Mononuclear cell (primary cell): ENCODE measurements around the gene MRPS18C. TPM values are rescaled to one million over a fixed set of nuclear protein-coding genes. Genes with fewer than 3 reads are reported as not detected.
A peak's percentile ranks its signal among the peaks of the same experiment; 100 is the strongest.

ENCODE experiments used
- H3K27me3 ChIP-seq: 2 replicates; pipeline ENCODE4 v1.6.0; 2011; ENCODE audit warnings: low read length, control low read depth; ENCODE audit not compliant: insufficient read depth
- H3K4me1 ChIP-seq: 2 replicates; pipeline ENCODE4 v1.5.1; 2011; ENCODE audit warnings: mild to moderate bottlenecking, low read length, control low read depth; ENCODE audit not compliant: insufficient read depth
- H3K4me3 ChIP-seq: 2 replicates; pipeline ENCODE4 v1.5.1; 2011; ENCODE audit warnings: mild to moderate bottlenecking, low read length, moderate library complexity
- H3K9me3 ChIP-seq: 2 replicates; pipeline ENCODE4 v1.5.1; 2011; ENCODE audit warnings: low read depth, mild to moderate bottlenecking, control low read depth, low read length
- total RNA-seq: library from RNA; depleted of rRNA; stranded (reverse); fragments of >200 nt; gene quantifications from one replicate; pipeline ENCODE4 v1.2.3, GENCODE V29; 2012

Gene MRPS18C
- 19.4 TPM for total RNA-seq

GRCh38 chr4:83455281-83456183, at the start of gene MRPS18C, which contains the start of gene HELQ:
Gene MRPS18C (plus strand): TSS chr4:83456058. CDS start chr4:83456078, 20 bp downstream.
Gene HELQ (minus strand): TSS chr4:83455823. CDS start chr4:83455693, 130 bp downstream.
- H3K9me3 ChIP-seq = no peaks in the 10 kb centered on the region
- H3K4me1 ChIP-seq = peaks cover 23% of the 10 kb centered on the region
- H3K27me3 ChIP-seq = no peaks in the 10 kb centered on the region
- H3K4me3 ChIP-seq = peak within 1 kb of the TSS; percentile 93

GRCh38 chr4:83408908-83409307, 47.0 kb upstream of the MRPS18C start:
- Histone ChIP-seq H3K4me3 (no peak overlapping the region), H3K27me3 (no peaks in the 10 kb centered on the region), H3K4me1 (no peaks in the 10 kb centered on the region), H3K9me3 (no peaks in the 10 kb centered on the region)

- Histone ChIP-seq H3K4me3 (no peak overlapping the region), H3K4me1 (no peaks in the 10 kb centered on the region), H3K9me3 (no peaks in the 10 kb centered on the region), H3K27me3 (no peaks in the 10 kb centered on the region)
Measured at GRCh38 chr4:83413676-83414075, 42.2 kb upstream of the MRPS18C start.

GRCh38 chr4:83417566-83417965, 38.3 kb upstream of the MRPS18C start:
- H3K4me3 ChIP-seq = no peak overlapping the region
- no peaks in the 10 kb centered on the region for H3K4me1 ChIP-seq
- H3K9me3 ChIP-seq = no peaks in the 10 kb centered on the region
- no peaks in the 10 kb centered on the region for H3K27me3 ChIP-seq

- H3K4me3 ChIP-seq = no peak overlapping the region
- no peaks in the 10 kb centered on the region for H3K4me1 ChIP-seq
- no peaks in the 10 kb centered on the region for H3K27me3 ChIP-seq
- no peaks in the 10 kb centered on the region for H3K9me3 ChIP-seq
Measured at GRCh38 chr4:83418211-83418610, 37.6 kb upstream of the MRPS18C start.

GRCh38 chr4:83431200-83431599, 24.7 kb upstream of the MRPS18C start:
- no peaks in the 10 kb centered on the region for H3K9me3 ChIP-seq
- H3K27me3 ChIP-seq = no peaks in the 10 kb centered on the region
- H3K4me1 ChIP-seq = no peaks in the 10 kb centered on the region
- H3K4me3 ChIP-seq = no peak overlapping the region

GRCh38 chr4:83436680-83437079, 19.2 kb upstream of the MRPS18C start:
- Histone ChIP-seq H3K4me3 (no peak overlapping the region), H3K27me3 (no peaks in the 10 kb centered on the region), H3K4me1 (no peaks in the 10 kb centered on the region), H3K9me3 (no peaks in the 10 kb centered on the region)

GRCh38 chr4:83438719-83439118, 17.1 kb upstream of the MRPS18C start:
- H3K9me3 ChIP-seq = no peaks in the 10 kb centered on the region
- H3K4me1 ChIP-seq = no peaks in the 10 kb centered on the region
- no peaks in the 10 kb centered on the region for H3K27me3 ChIP-seq
- no peak overlapping the region for H3K4me3 ChIP-seq

GRCh38 chr4:83440148-83440814, 15.6 kb upstream of the MRPS18C start:
- H3K27me3 ChIP-seq = no peaks in the 10 kb centered on the region
- no peaks in the 10 kb centered on the region for H3K4me1 ChIP-seq
- no peaks in the 10 kb centered on the region for H3K9me3 ChIP-seq
- no peak overlapping the region for H3K4me3 ChIP-seq

- Histone ChIP-seq H3K4me3 (no peak overlapping the region), H3K9me3 (no peaks in the 10 kb centered on the region), H3K4me1 (no peaks in the 10 kb centered on the region), H3K27me3 (no peaks in the 10 kb centered on the region)
Measured at GRCh38 chr4:83440899-83441298, 15.0 kb upstream of the MRPS18C start.

- no peaks in the 10 kb centered on the region for H3K9me3 ChIP-seq
- no peaks in the 10 kb centered on the region for H3K27me3 ChIP-seq
- H3K4me1 ChIP-seq = peaks cover 2% of the 10 kb centered on the region
- no peak overlapping the region for H3K4me3 ChIP-seq
Measured at GRCh38 chr4:83449009-83449408, 6.8 kb upstream of the MRPS18C start.

GRCh38 chr4:83454686-83455085, 1.2 kb upstream of the MRPS18C start:
- Histone ChIP-seq H3K27me3 (no peaks in the 10 kb centered on the region), H3K9me3 (no peaks in the 10 kb centered on the region), H3K4me1 (peaks cover 23% of the 10 kb centered on the region), H3K4me3 (peak overlapping the region; percentile 93)

GRCh38 chr4:83456184-83456501, 285 bp downstream of the MRPS18C start:
- H3K9me3 ChIP-seq = no peaks in the 10 kb centered on the region
- H3K27me3 ChIP-seq = no peaks in the 10 kb centered on the region
- H3K4me1 ChIP-seq = peaks cover 23% of the 10 kb centered on the region
- H3K4me3 ChIP-seq = peak overlapping the region; percentile 93

GRCh38 chr4:83473423-83473822, 17.6 kb downstream of the MRPS18C start:
- Histone ChIP-seq H3K4me3 (no peak overlapping the region), H3K27me3 (no peaks in the 10 kb centered on the region), H3K9me3 (no peaks in the 10 kb centered on the region), H3K4me1 (no peaks in the 10 kb centered on the region)

GRCh38 chr4:83473966-83474365, 18.1 kb downstream of the MRPS18C start:
- Histone ChIP-seq H3K4me1 (no peaks in the 10 kb centered on the region), H3K9me3 (no peaks in the 10 kb centered on the region), H3K4me3 (no peak overlapping the region), H3K27me3 (no peaks in the 10 kb centered on the region)
